WTC11 (cell line): Measurements from ENCODE around the gene ITGA2B. TPM values are rescaled to one million over a fixed set of nuclear protein-coding genes. Genes with fewer than 3 reads are reported as not detected.
"Not testable (repeated sequence)": the region's sequence is repeated elsewhere in the genome, so short reads cannot be mapped to it uniquely, and the experiment has no call there.

ENCODE experiments used
- ATAC-seq: fragments of 200-7000 bp; cut with Tn5 transposase; 2 replicates; pipeline ENCODE4 v1.10.0; 2021; ENCODE audit warnings: mild to moderate bottlenecking, moderate library complexity
- CTCF ChIA-PET: fragments of 300-600 bp; sonication (Branson Sonifier 250); formaldehyde crosslinking; loops from one replicate; lab custom pipeline; 2021; ENCODE audit warnings: antibody characterized with exemption; lab: Charles Lee
- POLR2A ChIA-PET: fragments of 350-600 bp; sonication (Branson Sonifier 250); formaldehyde crosslinking; loops from one replicate; lab custom pipeline; 2021; ENCODE audit warnings: antibody characterized with exemption; lab: Charles Lee
- DNase-seq: peaks from one replicate; pipeline ENCODE4 v3.0.0; 2021; ENCODE audit warnings: low spot score
- H3K27ac Mint-ChIP-seq: 2 replicates; pipeline ENCODE4 v1.8.0; 2021; ENCODE audit warnings: mixed read lengths
- H3K27me3 Mint-ChIP-seq: 2 replicates; pipeline ENCODE4 v1.8.0; 2021; ENCODE audit warnings: low read depth, mild to moderate bottlenecking, moderate library complexity, mixed read lengths
- H3K36me3 Mint-ChIP-seq: 2 replicates; pipeline ENCODE4 v1.8.0; 2021; ENCODE audit warnings: mixed read lengths
- H3K4me1 Mint-ChIP-seq: 2 replicates; pipeline ENCODE4 v1.8.0; 2022; ENCODE audit warnings: mixed read lengths
- H3K4me3 Mint-ChIP-seq: 2 replicates; pipeline ENCODE4 v1.8.0; 2021; ENCODE audit warnings: mild to moderate bottlenecking, moderate library complexity, mixed read lengths
- H3K9me3 Mint-ChIP-seq: 2 replicates; pipeline ENCODE4 v1.8.0; 2021; ENCODE audit warnings: mixed read lengths
- CREM ChIP-seq: sonication (generic); formaldehyde crosslinking; IDR thresholded peaks from 2 replicates; pipeline ENCODE4 v1.8.1; 2022; ENCODE audit warnings: mild to moderate bottlenecking, missing genetic modification reagents, moderate library complexity
- ELF4 ChIP-seq: sonication (generic); formaldehyde crosslinking; IDR thresholded peaks from 2 replicates; pipeline ENCODE4 v1.8.1; 2022; ENCODE audit warnings: low read depth, mild to moderate bottlenecking, moderate library complexity, missing genetic modification reagents
- FOXK1 ChIP-seq: sonication (generic); formaldehyde crosslinking; IDR thresholded peaks from 2 replicates; pipeline ENCODE4 v1.8.0; 2022; ENCODE audit warnings: mild to moderate bottlenecking, moderate library complexity, missing genetic modification reagents
- FOXP1 ChIP-seq: sonication (generic); formaldehyde crosslinking; IDR thresholded peaks from 2 replicates; pipeline ENCODE4 v1.8.0; 2022; ENCODE audit warnings: missing genetic modification reagents, mild to moderate bottlenecking, moderate library complexity, borderline replicate concordance
- GABPB1 ChIP-seq: sonication (generic); formaldehyde crosslinking; IDR thresholded peaks from 2 replicates; pipeline ENCODE4 v1.8.1; 2023; ENCODE audit warnings: mild to moderate bottlenecking, missing genetic modification reagents
- IRF2 ChIP-seq: sonication (generic); formaldehyde crosslinking; IDR thresholded peaks from 2 replicates; pipeline ENCODE4 v1.8.0; 2022; ENCODE audit warnings: low read depth, missing genetic modification reagents, borderline replicate concordance
- NFATC4 ChIP-seq: fragments of 250-450 bp; sonication (Bioruptor Pico); IDR thresholded peaks from 2 replicates; pipeline ENCODE4 v1.9.0; 2021; ENCODE audit warnings: mild to moderate bottlenecking
- NFYB ChIP-seq: sonication (generic); formaldehyde crosslinking; conservative IDR thresholded peaks from 2 replicates; pipeline ENCODE4 v1.8.0; 2022; ENCODE audit warnings: low read depth, missing genetic modification reagents
- NR2C2 ChIP-seq: sonication (generic); formaldehyde crosslinking; IDR thresholded peaks from 2 replicates; pipeline ENCODE4 v1.8.0; 2022; ENCODE audit warnings: mild to moderate bottlenecking, missing genetic modification reagents
- SOX15 ChIP-seq: fragments of 250-450 bp; sonication (Bioruptor Pico); IDR thresholded peaks from 2 replicates; pipeline ENCODE4 v1.9.0; 2021; ENCODE audit warnings: mild to moderate bottlenecking
- SP1 ChIP-seq: sonication (generic); formaldehyde crosslinking; conservative IDR thresholded peaks from 2 replicates; pipeline ENCODE4 v1.8.1; 2022; ENCODE audit warnings: missing genetic modification reagents
- TEAD1 ChIP-seq: sonication (generic); formaldehyde crosslinking; IDR thresholded peaks from 2 replicates; pipeline ENCODE4 v1.8.0; 2022; ENCODE audit warnings: mild to moderate bottlenecking, missing genetic modification reagents
- ZNF121 ChIP-seq: sonication (generic); formaldehyde crosslinking; IDR thresholded peaks from 2 replicates; pipeline ENCODE4 v1.8.0; 2023; ENCODE audit warnings: missing genetic modification reagents
- ZNF138 ChIP-seq: sonication (generic); formaldehyde crosslinking; conservative IDR thresholded peaks from 2 replicates; pipeline ENCODE4 v1.8.1; 2022; ENCODE audit warnings: mild to moderate bottlenecking, moderate library complexity, missing genetic modification reagents
- ZNF317 ChIP-seq: sonication (generic); formaldehyde crosslinking; IDR thresholded peaks from 2 replicates; pipeline ENCODE4 v1.8.1; 2023; ENCODE audit warnings: low read depth, mild to moderate bottlenecking, moderate library complexity, missing genetic modification reagents, borderline replicate concordance
- ZNF416 ChIP-seq: fragments of 250-450 bp; sonication (Bioruptor Pico); IDR thresholded peaks from 2 replicates; pipeline ENCODE4 v1.9.0; 2021; ENCODE audit warnings: mild to moderate bottlenecking, inconsistent platforms
- total RNA-seq: library from RNA; stranded (reverse); gene quantifications from 3 replicates; pipeline ENCODE4 v1.2.3, GENCODE V29; 2021
- TF ChIP-seq, protein P1 (sequence below): sonication (generic); formaldehyde crosslinking; IDR thresholded peaks from 2 replicates; pipeline ENCODE4 v1.8.0; 2022; ENCODE audit warnings: mild to moderate bottlenecking, missing genetic modification reagents
- TF ChIP-seq, protein P2 (sequence below): sonication (generic); formaldehyde crosslinking; conservative IDR thresholded peaks from 2 replicates; pipeline ENCODE4 v1.8.1; 2023; ENCODE audit warnings: mild to moderate bottlenecking, low read depth, missing genetic modification reagents, moderate library complexity
- TF ChIP-seq, protein P3 (sequence below): sonication (generic); formaldehyde crosslinking; IDR thresholded peaks from 2 replicates; pipeline ENCODE4 v1.8.1; 2023; ENCODE audit warnings: mild to moderate bottlenecking, moderate library complexity, missing genetic modification reagents
- TF ChIP-seq, protein P4 (sequence below): sonication (generic); formaldehyde crosslinking; IDR thresholded peaks from 2 replicates; pipeline ENCODE4 v1.8.1; 2022; ENCODE audit warnings: mild to moderate bottlenecking, missing genetic modification reagents, moderate library complexity, borderline replicate concordance

ITGA2B gene
- total RNA-seq, 1 experiment from 2014 or later: 21.5 TPM

DNA sequence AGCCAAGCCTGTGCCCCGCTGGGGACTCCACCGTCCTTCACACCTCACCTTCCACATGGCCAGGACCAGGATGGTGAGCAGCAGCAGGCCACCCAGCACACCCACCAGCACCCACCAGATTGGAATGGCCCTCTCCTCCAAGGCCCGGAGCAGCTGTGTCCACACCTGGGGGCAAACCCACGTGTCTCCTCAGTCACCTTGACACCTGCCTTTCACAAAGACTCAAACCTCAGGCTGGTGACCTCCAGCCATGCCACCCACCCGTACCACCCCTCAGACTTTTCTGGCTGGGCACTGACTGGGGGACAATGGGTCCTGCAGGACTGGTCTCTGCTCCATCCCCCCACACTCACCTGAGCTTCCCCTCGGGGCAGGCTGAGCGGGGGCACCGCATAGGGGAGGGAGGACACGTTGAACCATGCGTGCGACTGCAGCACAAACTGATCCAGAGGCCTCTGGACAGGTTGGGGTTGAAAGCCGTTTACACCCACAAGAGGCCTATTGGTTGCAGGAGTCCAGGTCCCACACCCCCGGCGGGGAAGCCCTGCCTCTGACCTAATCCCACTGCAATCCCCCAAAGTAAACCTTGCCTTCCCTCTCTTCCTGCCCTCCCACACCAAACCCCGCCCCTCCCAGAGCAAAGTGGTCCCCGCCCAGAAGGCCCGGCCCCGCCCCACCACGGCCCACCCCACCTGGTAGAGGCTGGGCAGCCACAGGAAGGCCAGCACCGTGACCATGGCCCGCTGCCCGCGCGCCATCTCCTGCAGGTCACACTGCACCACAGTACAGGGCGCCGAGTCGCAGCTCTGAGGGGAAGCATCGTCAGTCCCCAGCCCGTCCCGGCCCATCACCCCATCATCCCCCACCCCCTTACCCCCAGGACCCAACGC lies 14.9 kb downstream of the ITGA2B start:
- TF ChIP-seq SP1 (peak; percentile 45; the same call in 1 of the 2 replicates), ZNF121 (CRISPR knock-in tag) (no peak), TEAD1 (no peak), NR2C2 (CRISPR knock-in tag) (no peak), ZNF138 (CRISPR knock-in tag) (no peak), NFYB (CRISPR knock-in tag) (0 out of 2 replicates have a peak, but pooled peaks have one; percentile 25), ELF4 (CRISPR knock-in tag) (no peak), GABPB1 (peak; percentile 78)
- TF ChIP-seq, protein P1, sequence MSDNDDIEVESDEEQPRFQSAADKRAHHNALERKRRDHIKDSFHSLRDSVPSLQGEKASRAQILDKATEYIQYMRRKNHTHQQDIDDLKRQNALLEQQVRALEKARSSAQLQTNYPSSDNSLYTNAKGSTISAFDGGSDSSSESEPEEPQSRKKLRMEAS (CRISPR knock-in tag): peak; percentile 50; the same call in 1 of the 2 replicates
- TF ChIP-seq, protein P2, sequence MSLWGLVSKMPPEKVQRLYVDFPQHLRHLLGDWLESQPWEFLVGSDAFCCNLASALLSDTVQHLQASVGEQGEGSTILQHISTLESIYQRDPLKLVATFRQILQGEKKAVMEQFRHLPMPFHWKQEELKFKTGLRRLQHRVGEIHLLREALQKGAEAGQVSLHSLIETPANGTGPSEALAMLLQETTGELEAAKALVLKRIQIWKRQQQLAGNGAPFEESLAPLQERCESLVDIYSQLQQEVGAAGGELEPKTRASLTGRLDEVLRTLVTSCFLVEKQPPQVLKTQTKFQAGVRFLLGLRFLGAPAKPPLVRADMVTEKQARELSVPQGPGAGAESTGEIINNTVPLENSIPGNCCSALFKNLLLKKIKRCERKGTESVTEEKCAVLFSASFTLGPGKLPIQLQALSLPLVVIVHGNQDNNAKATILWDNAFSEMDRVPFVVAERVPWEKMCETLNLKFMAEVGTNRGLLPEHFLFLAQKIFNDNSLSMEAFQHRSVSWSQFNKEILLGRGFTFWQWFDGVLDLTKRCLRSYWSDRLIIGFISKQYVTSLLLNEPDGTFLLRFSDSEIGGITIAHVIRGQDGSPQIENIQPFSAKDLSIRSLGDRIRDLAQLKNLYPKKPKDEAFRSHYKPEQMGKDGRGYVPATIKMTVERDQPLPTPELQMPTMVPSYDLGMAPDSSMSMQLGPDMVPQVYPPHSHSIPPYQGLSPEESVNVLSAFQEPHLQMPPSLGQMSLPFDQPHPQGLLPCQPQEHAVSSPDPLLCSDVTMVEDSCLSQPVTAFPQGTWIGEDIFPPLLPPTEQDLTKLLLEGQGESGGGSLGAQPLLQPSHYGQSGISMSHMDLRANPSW (CRISPR knock-in tag): 0 out of 2 replicates have a peak, but pooled peaks have one; percentile 47

DNA sequence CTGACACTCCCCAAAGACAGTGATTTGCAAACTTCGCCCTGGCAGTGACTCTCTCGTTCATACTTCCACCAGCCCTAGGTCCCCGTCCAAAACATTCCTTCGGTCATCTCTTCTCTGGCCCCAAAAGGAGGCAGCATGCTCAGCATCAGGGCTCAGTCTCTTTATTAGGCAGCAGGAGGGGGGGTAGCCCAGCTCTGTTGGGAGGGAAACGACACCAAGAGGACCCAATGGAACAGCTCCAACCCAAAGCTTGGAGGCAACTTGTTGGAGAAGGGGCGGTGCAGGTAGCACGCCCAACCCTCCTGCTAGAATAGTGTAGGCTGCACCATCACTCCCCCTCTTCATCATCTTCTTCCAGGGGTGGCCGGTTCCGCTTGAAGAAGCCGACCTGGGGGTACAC lies 17.4 kb downstream of the ITGA2B start:
- DNase-seq: no peak
- ATAC-seq: no peak
- peaks cover 31% of the 10 kb centered on the region for H3K4me1 Mint-ChIP-seq
- ChIA-PET CTCF (interaction anchor here (2.2 to 4.8 kb wide), 2 partner anchors 8 to 18 kb away, joined by 6 to 26 read pairs; partner anchors contain the start of gene FAM171A2), POLR2A (interaction anchor here (0.6 kb wide), 1 partner anchor 849 kb away, joined by 3 read pairs; no protein-coding TSS in a partner anchor)
- H3K36me3 Mint-ChIP-seq: no peaks in the 10 kb centered on the region
- TF ChIP-seq SP1: no peak
- TF ChIP-seq ELF4 (CRISPR knock-in tag): no peak
- TF ChIP-seq ZNF317 (CRISPR knock-in tag): no peak
- TF ChIP-seq SOX15 (CRISPR knock-in tag): no peak
- no peak for TF ChIP-seq TEAD1
- TF ChIP-seq CREM (CRISPR knock-in tag): no peak
- TF ChIP-seq, protein P3, sequence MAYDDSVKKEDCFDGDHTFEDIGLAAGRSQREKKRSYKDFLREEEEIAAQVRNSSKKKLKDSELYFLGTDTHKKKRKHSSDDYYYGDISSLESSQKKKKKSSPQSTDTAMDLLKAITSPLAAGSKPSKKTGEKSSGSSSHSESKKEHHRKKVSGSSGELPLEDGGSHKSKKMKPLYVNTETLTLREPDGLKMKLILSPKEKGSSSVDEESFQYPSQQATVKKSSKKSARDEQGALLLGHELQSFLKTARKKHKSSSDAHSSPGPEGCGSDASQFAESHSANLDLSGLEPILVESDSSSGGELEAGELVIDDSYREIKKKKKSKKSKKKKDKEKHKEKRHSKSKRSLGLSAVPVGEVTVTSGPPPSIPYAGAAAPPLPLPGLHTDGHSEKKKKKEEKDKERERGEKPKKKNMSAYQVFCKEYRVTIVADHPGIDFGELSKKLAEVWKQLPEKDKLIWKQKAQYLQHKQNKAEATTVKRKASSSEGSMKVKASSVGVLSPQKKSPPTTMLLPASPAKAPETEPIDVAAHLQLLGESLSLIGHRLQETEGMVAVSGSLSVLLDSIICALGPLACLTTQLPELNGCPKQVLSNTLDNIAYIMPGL (CRISPR knock-in tag): no peak
- TF ChIP-seq IRF2: no peak
- no peak for TF ChIP-seq NFYB (CRISPR knock-in tag)
- TF ChIP-seq ZNF416: no peak
- TF ChIP-seq NFATC4: no peak
- no peak for TF ChIP-seq FOXP1 (CRISPR knock-in tag)
- TF ChIP-seq FOXK1: no peak
- TF ChIP-seq, protein P4, sequence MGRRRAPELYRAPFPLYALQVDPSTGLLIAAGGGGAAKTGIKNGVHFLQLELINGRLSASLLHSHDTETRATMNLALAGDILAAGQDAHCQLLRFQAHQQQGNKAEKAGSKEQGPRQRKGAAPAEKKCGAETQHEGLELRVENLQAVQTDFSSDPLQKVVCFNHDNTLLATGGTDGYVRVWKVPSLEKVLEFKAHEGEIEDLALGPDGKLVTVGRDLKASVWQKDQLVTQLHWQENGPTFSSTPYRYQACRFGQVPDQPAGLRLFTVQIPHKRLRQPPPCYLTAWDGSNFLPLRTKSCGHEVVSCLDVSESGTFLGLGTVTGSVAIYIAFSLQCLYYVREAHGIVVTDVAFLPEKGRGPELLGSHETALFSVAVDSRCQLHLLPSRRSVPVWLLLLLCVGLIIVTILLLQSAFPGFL (CRISPR knock-in tag): no peak
- no peaks in the 10 kb centered on the region for H3K9me3 Mint-ChIP-seq
- no peak overlapping the region for H3K27ac Mint-ChIP-seq
- peaks cover 15% of the 10 kb centered on the region for H3K27me3 Mint-ChIP-seq
- no peak overlapping the region for H3K4me3 Mint-ChIP-seq

More for the DNA sequence above, 14.9 kb downstream of the ITGA2B start:
- peak overlapping the region; percentile 51 for H3K4me3 Mint-ChIP-seq
- peak; percentile 83 for ATAC-seq
- no peaks in the 10 kb centered on the region for H3K36me3 Mint-ChIP-seq
- H3K27ac Mint-ChIP-seq: no peak overlapping the region
- H3K27me3 Mint-ChIP-seq: peaks cover 5% of the 10 kb centered on the region
- POLR2A ChIA-PET: no interaction called here
- DNase-seq: peak; percentile 77
- H3K4me1 Mint-ChIP-seq: peaks cover 28% of the 10 kb centered on the region
- no peaks in the 10 kb centered on the region for H3K9me3 Mint-ChIP-seq
- CTCF ChIA-PET: interaction anchor here (0.8 to 4.4 kb wide), 12 partner anchors 11 to 168 kb away, joined by 3 to 128 read pairs (median 8); partner anchors contain the start of genes FAM171A2, GPATCH8 and ITGA2B

DNA sequence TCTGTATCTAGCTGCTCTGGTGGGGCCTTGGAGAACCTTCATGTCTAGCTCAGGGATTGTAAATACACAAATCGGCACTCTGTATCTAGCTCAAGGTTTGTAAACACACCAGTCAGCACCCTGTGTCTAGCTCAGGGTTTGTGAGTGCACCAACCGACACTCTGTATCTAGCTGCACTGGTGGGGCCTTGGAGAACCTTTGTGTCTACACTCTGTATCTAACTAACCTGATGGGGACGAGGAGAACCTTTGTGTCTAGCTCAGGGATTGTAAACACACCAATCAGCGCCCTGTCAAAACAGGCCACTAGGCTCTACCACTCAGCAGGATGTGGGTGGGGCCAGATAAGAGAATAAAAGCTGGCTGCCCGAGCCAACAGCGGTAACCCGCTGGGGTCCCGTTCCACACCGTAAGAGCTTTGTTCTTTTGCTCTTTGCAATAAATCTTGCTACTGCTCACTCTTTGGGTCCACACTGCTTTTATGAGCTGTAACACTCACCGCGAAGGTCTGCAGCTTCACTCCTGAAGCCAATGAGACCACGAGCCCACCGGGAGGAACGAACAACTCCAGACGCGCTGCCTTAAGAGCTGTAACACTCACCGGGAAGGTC lies 19.9 kb downstream of the ITGA2B start:
- H3K4me3 Mint-ChIP-seq, ATAC-seq, DNase-seq, H3K36me3 Mint-ChIP-seq, POLR2A ChIA-PET, H3K9me3 Mint-ChIP-seq, H3K27ac Mint-ChIP-seq: not testable (repeated sequence)
- CTCF ChIA-PET: interaction anchor here (0.5 to 4.8 kb wide), 4 partner anchors 15 to 154 kb away, joined by 3 to 26 read pairs (median 8); no protein-coding TSS in a partner anchor
- Mint-ChIP-seq H3K27me3 (peaks cover 40% of the 10 kb centered on the region), H3K4me1 (peaks cover 18% of the 10 kb centered on the region)

DNA sequence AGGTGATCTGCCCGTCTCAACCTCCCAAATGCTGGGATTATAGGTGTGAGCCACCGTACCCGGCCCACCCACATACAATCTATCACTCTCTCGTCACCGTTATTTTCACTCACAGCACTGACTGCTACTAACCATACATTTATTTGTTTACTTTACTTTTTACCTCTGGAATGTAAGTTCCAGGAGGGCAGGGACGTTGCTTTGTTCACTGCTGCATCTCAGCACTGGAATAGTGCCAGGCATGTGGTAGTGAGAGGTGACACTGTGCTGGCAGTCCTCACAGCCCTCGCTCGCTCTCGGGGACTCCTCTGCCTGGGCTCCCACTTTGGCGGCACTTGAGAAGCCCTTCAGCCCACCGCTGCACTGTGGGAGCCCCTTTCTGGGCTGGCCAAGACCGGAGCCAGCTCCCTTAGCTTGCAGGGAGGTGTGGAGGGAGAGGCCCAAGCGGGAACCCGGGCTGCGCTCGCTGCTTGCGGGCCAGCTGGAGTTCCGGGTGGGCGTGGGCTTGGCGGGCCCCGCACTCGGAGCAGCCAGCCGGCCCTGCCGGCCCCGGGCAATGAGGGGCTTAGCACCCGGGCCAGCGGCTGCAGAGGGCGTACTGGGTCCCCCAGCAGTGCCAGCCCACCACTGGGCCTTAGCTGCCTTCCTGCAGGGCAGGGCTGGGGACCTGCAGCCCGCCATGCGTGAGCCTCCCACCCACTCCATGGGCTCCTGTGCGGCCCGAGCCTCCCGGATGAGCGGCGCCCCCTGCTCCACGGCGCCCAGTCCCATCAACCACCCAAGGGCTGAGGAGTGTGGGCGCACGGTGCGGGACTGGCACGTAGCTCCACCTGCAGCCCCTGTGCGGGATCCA lies 20.8 kb downstream of the ITGA2B start:
- not testable (repeated sequence) for DNase-seq, H3K36me3 Mint-ChIP-seq, H3K27ac Mint-ChIP-seq, ATAC-seq, H3K4me3 Mint-ChIP-seq, H3K9me3 Mint-ChIP-seq
- CTCF ChIA-PET: interaction anchor here (1.6 to 4.8 kb wide), 4 partner anchors 14 to 158 kb away, joined by 7 to 26 read pairs (median 9); no protein-coding TSS in a partner anchor
- POLR2A ChIA-PET: interaction anchor here (0.6 kb wide), 1 partner anchor 198 kb away, joined by 8 read pairs; no protein-coding TSS in a partner anchor
- Mint-ChIP-seq H3K27me3 (peaks cover 47% of the 10 kb centered on the region), H3K4me1 (peaks cover 13% of the 10 kb centered on the region)
